Measurements from ENCODE around the gene JUP.
"Not testable (repeated sequence)": the region's sequence is repeated elsewhere in the genome, so short reads cannot be mapped to it uniquely, and the experiment has no call there.

The JUP gene

DNA sequence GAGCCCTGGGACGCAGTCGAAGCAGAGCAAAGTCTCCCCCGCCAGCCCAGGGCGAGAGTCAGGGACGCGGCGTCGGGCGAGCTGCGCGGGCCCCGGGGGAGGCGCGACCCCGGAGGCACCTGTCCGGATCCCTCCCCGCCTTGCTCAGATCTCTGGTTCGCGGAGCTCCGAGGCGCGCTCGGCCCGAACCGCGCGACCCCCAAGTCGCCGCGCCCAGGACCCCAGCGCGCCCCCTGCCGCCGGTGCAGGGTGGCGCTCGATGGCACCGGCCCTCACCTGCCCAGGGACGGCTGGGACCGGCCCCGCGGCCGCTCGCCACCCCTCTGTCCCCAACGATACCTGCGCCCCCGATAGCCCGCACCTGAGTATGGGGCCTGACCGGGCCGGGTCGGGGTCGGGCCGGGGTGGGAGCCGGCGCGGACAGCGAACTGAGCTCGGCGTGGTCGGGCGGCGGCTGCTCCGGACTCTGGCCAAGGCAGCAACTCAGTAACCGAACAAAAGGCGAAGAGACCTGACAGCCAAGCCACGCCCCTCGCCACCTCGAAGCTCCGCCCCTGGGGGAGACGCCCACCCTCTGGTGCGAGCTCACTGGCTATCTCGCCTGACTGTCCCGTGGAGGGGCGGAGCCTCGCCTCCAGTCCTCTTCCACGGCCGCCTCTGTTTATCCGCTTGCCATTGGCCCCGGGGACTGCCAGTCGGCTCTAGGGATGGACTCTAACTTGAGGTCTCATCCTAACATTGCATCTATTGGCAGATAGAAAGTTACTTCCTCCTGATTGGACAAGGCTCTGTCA lies at the start of gene JUP:
TSS of gene JUP (minus strand) at position 485 of the 794 bp plus-strand sequence. CDS start 14,857 bp downstream, outside the sequence.
- peak; percentile 76 to 81 for DNase-seq (ENCODE audit: low read depth in 2 of 2)

DNA sequence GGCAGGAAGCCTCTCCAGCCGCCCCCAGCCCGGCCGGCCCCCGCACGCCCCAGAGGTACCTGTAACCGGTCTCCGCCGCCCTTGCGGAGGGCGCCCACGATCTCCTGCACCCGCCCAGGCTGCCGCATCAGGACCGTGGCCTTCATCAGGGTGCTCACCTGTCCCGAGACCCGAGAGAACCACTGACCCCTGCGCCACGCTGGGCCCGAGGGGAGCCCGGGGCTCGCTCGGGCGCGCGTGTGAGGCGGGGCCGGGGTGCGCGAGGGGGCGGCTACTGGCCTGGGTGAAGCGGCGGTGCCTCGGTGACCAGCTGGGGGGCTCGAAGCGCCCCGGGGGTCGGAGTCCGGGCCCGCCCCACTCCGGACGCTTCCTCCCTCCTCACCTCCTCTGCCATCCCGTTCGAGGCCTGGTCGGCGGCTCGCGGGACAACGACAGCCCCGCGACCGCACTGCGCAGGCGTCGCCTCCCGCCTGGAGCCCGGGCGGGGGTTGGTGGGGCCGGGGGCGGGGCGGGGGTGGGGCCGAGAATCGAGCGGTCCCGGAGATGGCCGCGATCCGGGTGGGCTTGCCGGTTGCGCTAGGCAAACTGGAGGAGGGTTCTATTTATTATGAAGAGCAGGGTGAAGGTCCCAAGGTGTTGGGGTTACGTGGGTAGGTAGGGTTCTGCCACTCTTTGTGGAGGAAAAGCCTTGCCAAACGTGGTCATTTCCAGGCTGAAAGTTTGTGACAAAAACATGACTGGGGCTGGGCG lies 49.5 kb upstream of the JUP start, which contains the start of gene NT5C3B:
TSS of gene NT5C3B (minus strand) at position 433 of the 750 bp plus-strand sequence. CDS start at position 394, 39 bp downstream.
- DNase-seq (ENCODE audit: low read depth in 2 of 2): peak; percentile 32 to 60

DNA sequence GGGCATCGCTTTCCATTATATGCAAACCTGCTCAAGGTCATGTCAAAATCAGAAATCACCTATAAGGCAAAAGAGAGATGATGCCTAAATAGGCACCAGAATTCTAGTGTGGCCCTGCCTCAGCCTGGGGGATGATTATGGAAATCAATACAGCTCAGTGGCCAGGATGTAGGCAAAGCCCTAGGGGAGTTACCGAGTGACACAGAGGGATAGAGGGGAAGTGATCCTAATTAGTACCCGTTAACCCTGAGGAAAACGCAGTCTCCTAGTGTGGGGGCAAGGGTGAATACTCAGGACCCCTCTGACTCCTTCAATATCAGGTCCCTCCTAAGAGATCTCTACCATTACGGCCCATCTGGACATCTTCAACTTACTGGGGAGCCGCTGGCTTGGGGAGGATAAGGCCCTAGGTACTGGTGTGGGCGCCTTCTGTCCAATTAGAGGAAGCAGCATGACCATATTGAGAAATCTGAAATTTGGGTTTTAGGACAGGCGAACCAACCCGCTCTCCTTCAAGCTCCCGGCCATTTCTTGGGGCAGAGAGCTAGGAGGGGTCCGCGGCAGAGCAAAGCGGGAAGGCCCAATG lies 48.8 kb upstream of the JUP start:
- no peak for DNase-seq (ENCODE audit: low read depth in 2 of 2)

DNA sequence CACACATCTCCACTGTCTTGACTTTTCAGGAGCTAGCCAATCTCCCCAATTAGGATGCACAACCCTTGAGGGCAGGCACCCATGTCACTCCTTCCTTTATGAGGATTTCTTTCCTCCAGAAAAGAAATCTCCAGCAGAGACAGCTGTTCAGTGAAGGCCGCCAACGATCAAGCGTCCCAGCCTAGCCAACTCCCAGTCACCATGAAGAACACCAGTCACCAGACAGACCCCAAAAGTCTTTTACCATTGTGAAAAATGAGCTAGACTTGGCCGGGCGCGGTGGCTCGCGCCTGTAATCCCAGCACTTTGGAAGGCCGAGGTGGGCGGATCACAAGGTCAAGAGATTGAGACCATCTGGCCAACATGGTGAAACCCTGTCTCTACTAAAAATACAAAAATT lies 43.5 kb upstream of the JUP start:
- DNase-seq (ENCODE audit: low read depth in 2 of 2): not testable (repeated sequence)

DNA sequence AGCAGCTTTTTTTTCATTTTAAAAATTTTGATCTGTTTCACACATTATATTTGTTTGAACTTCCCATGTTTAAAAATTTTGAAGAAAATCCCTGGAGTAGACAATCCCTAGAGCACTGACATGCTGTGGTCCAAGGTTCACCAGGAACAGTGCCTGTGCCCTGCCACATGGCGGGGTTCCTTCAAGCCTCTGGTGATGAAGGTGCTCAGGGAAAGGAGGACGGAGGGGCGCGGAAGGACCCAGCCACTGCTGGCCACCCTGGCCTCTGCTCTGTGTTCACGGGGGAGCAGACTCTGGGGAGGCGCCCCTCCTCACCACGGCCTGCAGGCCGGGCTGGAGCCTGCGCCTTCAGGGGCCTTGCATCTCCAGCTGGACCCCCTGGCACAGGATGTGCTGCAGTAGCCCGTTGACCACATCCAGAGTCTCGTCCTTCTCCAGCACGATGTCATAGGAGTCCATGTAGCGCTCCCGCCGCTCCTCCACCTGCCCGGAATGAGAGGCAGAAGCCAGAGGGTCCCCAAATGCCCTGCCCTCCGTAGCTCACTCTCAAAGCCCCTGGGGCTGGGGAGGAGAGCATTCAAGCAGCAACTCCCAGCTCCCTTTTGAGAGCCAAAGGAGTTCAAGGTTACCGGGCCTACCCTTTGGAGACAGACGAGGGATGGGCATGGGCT lies 38.8 kb upstream of the JUP start:
- no peak for DNase-seq (ENCODE audit: low read depth in 2 of 2)

DNA sequence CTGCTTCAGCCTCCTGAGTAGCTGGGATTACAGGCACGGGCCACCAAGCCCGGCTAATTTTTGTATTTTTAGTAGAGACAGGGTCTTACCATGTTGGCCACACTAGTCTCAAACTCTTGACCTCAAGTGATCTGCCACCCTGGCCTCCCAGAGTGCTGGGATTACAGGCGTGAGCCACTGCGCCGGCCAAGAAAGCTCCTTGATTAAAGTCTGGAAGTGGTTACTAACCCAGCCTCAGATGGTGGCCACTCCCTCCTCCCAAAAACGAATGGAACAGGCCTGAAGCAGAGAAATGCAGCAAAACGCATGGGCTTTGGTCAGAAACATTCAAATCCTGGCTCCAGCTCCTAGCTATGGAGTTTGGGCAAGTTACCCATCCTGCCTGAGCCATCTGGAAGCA lies 37.6 kb upstream of the JUP start:
- no peak for DNase-seq (ENCODE audit: low read depth in 2 of 2)

DNA sequence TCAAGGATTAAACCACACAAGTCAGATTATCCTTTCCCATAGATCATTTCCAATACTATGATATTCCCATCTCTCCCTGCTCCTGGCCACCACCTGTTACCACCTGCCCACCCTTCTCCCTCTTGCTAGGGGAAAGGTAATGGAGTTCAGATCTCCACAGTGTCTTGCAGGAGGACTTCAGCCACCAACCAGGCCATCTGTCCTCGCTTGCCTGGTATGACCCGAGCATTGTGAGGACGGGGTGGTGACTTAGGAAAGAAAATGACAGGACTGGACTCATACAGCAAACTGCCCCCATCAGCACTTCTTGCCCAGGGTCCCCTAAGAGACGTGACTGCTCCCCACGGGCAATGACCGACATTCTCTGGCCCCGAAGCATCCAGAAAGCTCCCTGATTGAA lies 37.1 kb upstream of the JUP start:
- no peak for DNase-seq (ENCODE audit: low read depth in 2 of 2)

DNA sequence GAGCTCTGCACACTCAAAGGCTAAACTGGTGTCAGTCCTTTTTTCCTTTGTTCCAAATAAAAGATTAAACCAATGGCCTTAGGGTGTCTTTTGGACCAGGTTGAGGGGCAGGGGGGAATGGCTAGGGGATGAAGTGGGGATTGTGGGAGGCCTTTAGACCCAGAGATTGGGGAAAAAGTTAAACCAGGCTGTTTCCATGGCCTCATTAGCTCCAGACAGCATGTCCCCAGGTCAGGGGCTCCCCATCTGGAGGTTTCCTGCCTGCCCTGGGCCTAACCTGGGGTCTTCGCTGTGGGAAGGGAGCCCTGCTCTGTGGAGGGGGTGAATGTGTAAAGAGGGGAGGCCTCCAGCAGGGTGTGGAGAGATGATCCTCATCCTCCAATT lies 36.6 kb upstream of the JUP start:
- no peak for DNase-seq (ENCODE audit: low read depth in 2 of 2)

DNA sequence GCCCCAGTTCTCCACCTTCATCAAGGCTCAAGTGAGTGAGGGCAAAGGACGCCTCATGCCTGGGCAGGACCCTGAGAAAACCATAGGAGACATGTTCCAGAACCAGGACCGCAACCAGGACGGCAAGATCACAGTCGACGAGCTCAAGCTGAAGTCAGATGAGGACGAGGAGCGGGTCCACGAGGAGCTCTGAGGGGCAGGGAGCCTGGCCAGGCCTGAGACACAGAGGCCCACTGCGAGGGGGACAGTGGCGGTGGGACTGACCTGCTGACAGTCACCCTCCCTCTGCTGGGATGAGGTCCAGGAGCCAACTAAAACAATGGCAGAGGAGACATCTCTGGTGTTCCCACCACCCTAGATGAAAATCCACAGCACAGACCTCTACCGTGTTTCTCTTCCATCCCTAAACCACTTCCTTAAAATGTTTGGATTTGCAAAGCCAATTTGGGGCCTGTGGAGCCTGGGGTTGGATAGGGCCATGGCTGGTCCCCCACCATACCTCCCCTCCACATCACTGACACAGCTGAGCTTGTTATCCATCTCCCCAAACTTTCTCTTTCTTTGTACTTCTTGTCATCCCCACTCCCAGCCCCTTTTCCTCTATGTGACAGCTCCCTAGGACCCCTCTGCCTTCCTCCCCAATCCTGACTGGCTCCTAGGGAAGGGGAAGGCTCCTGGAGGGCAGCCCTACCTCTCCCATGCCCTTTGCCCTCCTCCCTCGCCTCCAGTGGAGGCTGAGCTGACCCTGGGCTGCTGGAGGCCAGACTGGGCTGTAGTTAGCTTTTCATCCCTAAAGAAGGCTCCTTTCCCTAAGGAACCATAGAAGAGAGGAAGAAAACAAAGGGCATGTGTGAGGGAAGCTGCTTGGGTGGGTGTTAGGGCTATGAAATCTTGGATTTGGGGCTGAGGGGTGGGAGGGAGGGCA lies 36.0 kb upstream of the JUP start:
- DNase-seq (ENCODE audit: low read depth in 2 of 2): no peak

DNA sequence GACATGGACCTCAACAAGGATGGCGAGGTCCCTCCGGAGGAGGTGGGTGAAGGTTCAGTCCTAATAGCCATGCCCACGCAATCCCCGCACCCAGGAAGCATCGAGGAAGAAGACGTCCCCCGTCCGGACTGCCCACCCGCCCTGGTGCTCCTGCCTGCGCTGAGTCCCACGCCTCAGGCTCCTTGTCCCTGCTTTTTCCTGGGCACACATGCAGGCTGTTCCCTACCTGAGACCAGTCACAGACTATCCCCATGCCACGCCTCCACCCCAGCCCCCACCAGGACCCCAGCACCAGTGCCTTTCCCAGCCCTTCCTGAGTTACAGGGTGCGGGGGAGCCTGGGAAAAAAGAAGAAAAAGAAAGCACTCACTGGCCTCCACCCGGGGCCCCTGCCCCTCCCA lies 35.3 kb upstream of the JUP start:
- no peak for DNase-seq (ENCODE audit: low read depth in 2 of 2)

DNA sequence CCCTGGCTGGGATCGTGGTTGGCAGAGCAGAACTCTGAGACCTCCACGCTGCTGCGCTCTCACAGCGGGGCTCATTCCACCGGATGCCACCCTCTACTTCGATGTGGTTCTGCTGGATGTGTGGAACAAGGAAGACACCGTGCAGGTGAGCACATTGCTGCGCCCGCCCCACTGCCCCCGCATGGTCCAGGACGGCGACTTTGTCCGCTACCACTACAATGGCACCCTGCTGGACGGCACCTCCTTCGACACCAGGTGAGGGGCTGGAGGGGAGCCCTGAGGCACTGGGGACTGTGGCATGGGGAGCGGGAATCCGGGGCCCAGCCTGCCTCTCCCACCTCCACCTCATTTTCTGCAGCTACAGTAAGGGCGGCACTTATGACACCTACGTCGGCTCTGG lies 31.5 kb upstream of the JUP start:
- no peak for DNase-seq (ENCODE audit: low read depth in 2 of 2)

DNA sequence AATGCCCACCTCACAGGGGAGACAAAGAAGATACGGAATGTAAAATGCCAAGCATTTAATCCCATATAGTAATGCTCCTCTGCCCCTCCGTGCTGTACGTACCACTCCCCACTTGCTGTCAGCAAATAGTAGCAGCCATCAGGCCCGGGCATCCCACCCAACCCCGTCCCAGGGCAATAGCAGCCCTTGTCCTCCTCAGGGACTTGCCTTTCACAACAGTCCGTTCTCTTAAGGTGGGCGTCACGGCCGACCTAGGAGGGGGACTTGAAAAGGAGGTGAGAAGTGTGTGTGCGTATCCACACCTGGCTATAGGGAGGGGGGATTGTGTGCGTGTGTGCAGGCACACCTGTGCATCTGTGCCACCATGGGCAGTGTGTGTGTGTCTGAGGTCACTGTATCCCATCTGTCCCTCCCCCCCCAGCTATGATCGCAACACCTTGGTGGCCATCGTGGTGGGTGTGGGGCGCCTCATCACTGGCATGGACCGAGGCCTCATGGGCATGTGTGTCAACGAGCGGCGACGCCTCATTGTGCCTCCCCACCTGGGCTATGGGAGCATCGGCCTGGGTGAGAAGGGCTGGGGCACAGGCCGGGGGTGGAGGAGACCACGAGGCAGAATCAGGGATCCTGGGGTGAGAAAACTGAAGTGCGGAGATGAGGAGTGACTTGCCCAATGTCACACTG lies 30.3 kb upstream of the JUP start:
- DNase-seq (ENCODE audit: low read depth in 2 of 2): no peak

DNA sequence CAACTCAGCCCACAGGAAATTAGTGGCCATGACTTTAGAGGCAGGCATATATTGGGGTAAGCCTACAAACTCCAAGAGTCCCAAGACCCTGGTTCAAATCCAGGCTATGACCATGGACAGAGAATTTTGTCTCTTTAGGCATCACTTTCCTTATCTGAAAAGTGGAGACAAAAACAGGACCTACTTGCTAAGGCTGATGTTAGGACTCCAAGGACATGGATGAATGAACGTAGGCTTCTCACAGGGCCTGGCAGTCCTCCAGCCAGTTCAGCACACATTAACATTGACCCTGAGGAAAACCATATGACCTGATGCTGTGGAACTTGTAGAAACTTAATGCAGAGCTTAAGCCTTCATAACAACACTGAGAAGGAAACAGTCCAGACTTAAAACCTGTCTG lies 27.7 kb upstream of the JUP start:
- DNase-seq (ENCODE audit: low read depth in 2 of 2): no peak

DNA sequence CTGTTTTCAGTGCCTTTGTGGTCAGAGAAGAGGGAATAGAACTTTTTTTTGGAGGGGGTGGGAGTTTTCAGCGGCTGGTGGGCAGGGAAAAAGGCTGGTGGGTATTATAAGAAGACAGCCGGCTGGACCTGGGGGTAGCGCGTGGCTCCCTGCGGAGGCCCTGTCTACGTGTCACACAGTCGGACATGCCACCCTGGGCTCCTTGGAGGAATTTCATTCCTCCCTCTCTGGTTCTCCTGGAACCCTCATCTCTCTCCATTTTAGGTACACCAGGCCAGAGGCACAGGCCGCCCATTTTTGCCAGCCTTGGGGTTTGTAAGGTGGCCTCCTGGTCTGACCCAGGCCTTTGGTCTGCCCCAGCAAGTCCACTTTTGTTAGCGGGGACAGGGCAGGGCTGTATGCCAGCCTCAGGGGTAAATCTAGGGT lies 27.2 kb upstream of the JUP start:
- DNase-seq (ENCODE audit: low read depth in 2 of 2): no peak

DNA sequence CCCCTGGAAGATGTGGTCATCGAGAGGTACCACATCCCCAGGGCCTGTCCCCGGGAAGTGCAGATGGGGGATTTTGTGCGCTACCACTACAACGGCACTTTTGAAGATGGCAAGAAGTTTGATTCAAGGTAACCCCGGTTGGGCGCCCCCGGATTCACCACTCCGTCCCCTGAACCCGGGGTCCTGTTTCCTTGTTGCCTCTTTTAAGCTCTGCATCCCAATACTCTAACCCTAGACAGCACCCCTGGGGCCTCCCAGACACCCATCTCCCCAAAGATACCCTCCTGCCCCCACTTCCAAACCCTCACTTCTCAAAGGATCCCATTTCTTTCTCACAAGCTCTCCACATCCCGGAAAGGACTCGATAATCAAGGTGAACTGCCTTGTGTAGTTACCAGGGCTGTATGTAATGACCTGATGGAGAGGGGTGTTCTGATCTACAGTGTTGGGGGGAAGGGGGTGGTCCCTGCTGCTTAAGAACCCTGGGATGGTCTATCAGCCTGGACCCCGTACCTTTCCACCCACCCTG lies 26.7 kb upstream of the JUP start:
- DNase-seq (ENCODE audit: low read depth in 2 of 2): no peak

DNA sequence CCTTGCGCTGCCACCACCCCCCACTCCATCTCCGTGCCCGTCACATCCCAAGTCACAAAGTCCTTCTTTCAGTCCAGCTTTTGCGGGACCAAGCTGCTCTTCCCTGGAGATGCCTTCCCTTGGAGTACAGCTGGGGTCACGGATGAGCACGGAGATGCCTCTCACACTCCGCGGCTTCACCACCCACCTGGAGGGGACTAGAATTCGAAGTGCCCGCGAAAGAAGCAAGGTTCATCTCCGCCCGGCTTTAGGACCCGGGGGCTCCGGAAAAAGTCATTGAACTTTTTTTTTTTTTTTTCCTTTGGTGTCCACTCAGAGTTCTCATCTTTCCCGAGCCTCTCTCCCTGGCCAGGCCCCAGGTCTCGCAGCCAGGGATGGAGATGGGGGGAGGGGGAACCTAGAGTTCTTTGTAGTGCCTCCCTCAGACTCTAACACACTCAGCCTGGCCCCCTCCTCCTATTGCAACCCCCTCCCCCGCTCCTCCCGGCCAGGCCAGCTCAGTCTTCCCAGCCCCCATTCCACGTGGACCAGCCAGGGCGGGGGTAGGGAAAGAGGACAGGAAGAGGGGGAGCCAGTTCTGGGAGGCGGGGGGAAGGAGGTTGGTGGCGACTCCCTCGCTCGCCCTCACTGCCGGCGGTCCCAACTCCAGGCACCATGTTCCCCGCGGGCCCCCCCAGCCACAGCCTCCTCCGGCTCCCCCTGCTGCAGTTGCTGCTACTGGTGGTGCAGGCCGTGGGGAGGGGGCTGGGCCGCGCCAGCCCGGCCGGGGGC lies 26.1 kb upstream of the JUP start, which contains the start of gene FKBP10:
TSS of gene FKBP10 (plus strand) at position 624 of the 771 bp plus-strand sequence. CDS start at position 655, 31 bp downstream.
- DNase-seq (ENCODE audit: low read depth in 2 of 2): peak in 1 of 2 donors; percentile 12

DNA sequence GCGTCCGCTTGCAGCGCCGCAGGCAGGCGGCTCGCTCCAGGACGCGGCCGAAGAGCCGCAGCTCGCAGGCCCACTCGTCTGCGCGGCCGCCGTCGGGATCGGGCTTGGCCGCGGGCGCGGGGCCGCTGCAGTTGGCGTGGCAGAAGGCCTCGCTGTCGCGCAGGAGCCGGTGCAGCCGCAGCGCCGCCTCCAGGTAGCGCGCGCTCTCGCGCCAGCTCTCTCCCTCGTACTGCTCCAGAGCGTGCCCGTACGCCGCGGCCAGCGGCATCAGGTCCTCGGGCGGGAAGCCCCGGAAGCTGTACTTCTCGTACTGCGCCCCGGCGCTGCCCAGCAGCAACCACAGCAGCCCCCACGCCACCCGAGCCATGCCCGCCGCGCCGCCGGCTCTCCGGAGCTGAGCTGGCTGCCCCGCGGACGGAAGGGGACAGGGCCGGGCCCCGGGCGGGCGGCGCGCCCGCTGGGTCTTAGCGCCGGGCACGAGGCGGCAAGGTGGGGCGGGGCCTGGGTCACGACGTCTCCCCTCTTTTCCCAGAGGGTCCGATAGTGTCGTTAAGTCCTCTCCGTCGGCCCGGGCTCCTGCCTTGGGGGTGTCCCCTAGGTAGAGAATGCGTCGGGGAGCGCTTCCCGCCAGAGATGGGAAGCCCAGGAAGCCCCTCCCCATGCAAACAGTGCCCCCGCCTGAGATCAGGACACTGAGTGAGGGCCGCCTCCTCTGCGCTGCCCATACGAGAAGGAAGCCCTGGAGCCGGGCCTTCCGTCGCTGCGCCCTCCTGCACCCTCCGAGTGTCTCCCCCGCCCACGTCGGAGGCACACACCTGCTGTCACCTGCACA lies 25.3 kb upstream of the JUP start, which contains the start of gene P3H4:
TSS of gene P3H4 (minus strand) at position 401 of the 832 bp plus-strand sequence. CDS start at position 367, 34 bp downstream.
- DNase-seq (ENCODE audit: low read depth in 2 of 2): peak; percentile 46 to 67

Measured in stimulated activated CD4-positive, alpha-beta T cell treated with anti-CD3 and anti-CD28 coated beads, Interleukin-1b, Interleukin-23, amount 100 ng/mL, for 4 hours (primary cell).